ENCODE measurements around the gene EIF2S2.

GRCh38 chr20:34060970-34061369 lies 51.1 kb downstream of the EIF2S2 start:
- TF ChIP-seq CTCF (IDR thresholded peaks at IDR 0.05) (no peak), POLR2A (IDR thresholded peaks at IDR 0.05) (no peak), POLR2AphosphoS5 (IDR thresholded peaks at IDR 0.05) (no peak), EP300 (IDR thresholded peaks at IDR 0.05) (no peak)

Data from gastroesophageal sphincter (tissue), 3 donors.